Adrenal gland (tissue), 12 donors: ENCODE measurements around the gene WDR1. TPM values are rescaled to one million over a fixed set of nuclear protein-coding genes. Genes with fewer than 3 reads are reported as not detected.

ENCODE experiments used
- DNase-seq, 7 donors: peaks; one replicate each; pipeline ENCODE4 v3.0.0-alpha.2; 2019 to 2020
- H3K27ac ChIP-seq, 5 donors: fragments of 200-600 bp; sonication (generic) in 4 of 5; 1 replicate in 3 of 5; 2 replicates in 2 of 5; pipeline versions ENCODE4 v1.5.1 to v1.8.0; 2016 to 2020; ENCODE audit warnings: mild to moderate bottlenecking in 1 of 5
- H3K27me3 ChIP-seq: fragments of 200-600 bp; 2 replicates; pipeline ENCODE4 v1.8.0; 2021
- H3K36me3 ChIP-seq, 2 donors: fragments of 200-600 bp; replicated peaks in 1 of 2; 1 replicate in 1 of 2; 2 replicates in 1 of 2; pipeline versions ENCODE4 v1.5.1 to v1.8.0; 2018 to 2022
- H3K4me1 ChIP-seq, 2 donors: fragments of 200-600 bp; replicated peaks in 1 of 2; 1 replicate in 1 of 2; 2 replicates in 1 of 2; pipeline versions ENCODE4 v1.5.1 to v1.8.0; 2018 to 2021
- H3K4me3 ChIP-seq, 4 donors: fragments of 200-600 bp; sonication (generic) in 3 of 4; one replicate each; pipeline ENCODE4 v1.5.1; 2016 to 2018
- H3K9me3 ChIP-seq, 3 donors: fragments of 200-600 bp; sonication (generic) in 1 of 3; replicated peaks in 1 of 3; 1 replicate in 2 of 3; 2 replicates in 1 of 3; pipeline versions ENCODE4 v1.5.1 to v1.8.0; 2016 to 2021
- CTCF ChIP-seq, 6 experiments: fragments of 450-650 bp in 4 of 6; fragments of 200-600 bp in 2 of 6; sonication (generic) in 1 of 6; IDR thresholded peaks; 1 replicate in 5 of 6; 2 replicates in 1 of 6; pipeline versions ENCODE4 v1.5.1 to v1.8.0; 2016 to 2021; ENCODE audit warnings: antibody characterized with exemption in 6 of 6, mild to moderate bottlenecking in 2 of 6, moderate library complexity in 1 of 6
- POLR2A ChIP-seq, 2 donors: fragments of 450-650 bp; IDR thresholded peaks; one replicate each; pipeline ENCODE4 v1.6.1; 2017; ENCODE audit warnings: antibody characterized with exemption in 2 of 2, mild to moderate bottlenecking in 2 of 2, moderate library complexity in 1 of 2
- WGBS, 4 donors: extraction: QIAGEN DNeasy Blood & Tissue Kit in 2 of 4; methylation state at CpG; one replicate each; pipeline versions ENCODE4 v1.1.5 to v1.1.7; 2013 to 2017; 5-methylcytosine and 5-hydroxymethylcytosine counted together
- intact Hi-C, 2 donors: fragments of 100-400 bp; cut with DNase I; formaldehyde crosslinking; loops; one replicate each; pipeline versions ENCODE4 v1.14.1 to v1.15.0; 2022 to 2023
- polyA plus RNA-seq, 3 donors: library from polyadenylated mRNA; stranded (reverse); fragments of 200-250 nt in 2 of 3; fragments of 350-450 nt in 1 of 3; fragmentation: Illumina TruSeq in 1 of 3; extraction: RNeasy Lipid Tissue Mini Kit (QIAGEN cat#74804) in 1 of 3; gene quantifications; one replicate each; pipeline ENCODE4 v1.2.3, GENCODE V29; 2013 to 2014
- total RNA-seq, 9 donors: library from RNA; depleted of rRNA in 4 of 9; stranded (reverse); fragments of >200 nt in 4 of 9; fragments of 120-200 nt in 1 of 9; fragmentation: NEBNext Ultra II Directional in 1 of 9; extraction: Animal tissue kit (Norgen Biotek cat#: 25700) in 1 of 9; gene quantifications; one replicate each; pipeline versions ENCODE4 v1.1.0 to v1.2.4, GENCODE V29; 2013 to 2023
- donor health status: healthy with polysubstance abuse.
- donor health status: Bipolar disorder and iron deficiency.
- donor health status: DM: yes; HTN: yes; CAD: no.
- donor health status: DM: no; HTN: no; CAD: no.
- donor health status: DM: no; HTN: no; CAD: no.
- donor health status: DM: yes; HTN: yes; CAD: no.

Gene WDR1
- total and polyA plus RNA-seq, 12 donors: 66.5 to 228 (median 143) TPM

DNA sequence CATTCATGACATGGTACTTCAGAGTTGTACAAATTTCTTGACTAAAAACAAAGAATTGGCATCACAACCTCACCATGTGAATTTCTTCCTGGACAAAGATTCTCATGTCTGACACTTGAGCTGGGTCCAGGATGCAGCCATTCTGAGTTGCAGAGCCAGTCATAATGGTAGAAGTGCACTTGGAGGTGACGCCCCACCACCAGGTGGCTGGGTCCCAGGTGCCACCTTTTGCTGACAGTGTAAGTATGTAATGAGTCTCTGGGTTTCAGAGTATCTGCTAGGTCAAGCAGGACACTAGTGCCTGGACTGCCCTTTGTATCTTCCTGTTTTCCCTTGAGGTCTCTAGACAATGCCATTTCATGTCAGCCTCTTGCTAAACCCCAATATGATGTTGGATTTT is 36.6 kb upstream of the WDR1 start:
- WGBS, 4 donors: 84 to 96% (median 91%) methylated on average over 1 of the region's 1 CpG; no CpG with 5 or more reads in 1 of the 4 donors
- no peaks in the 10 kb centered on the region for H3K9me3 ChIP-seq
- no peaks in the 10 kb centered on the region for H3K27me3 ChIP-seq
- no peak overlapping the region for H3K27ac ChIP-seq
- H3K36me3 ChIP-seq: no peaks in the 10 kb centered on the region
- no peak for TF ChIP-seq CTCF (IDR thresholded peaks at IDR 0.05)
- no peak for TF ChIP-seq POLR2A (IDR thresholded peaks at IDR 0.05)
- intact Hi-C loops: loop anchor here in 1 of 2 donors (10.0 kb wide), 1 partner anchor 252 kb away; no protein-coding TSS in a partner anchor
- H3K4me1 ChIP-seq: no peaks in the 10 kb centered on the region
- DNase-seq: no peak
- H3K4me3 ChIP-seq: no peak overlapping the region

GRCh38 chr4:10151182-10151581 is 34.6 kb upstream of the WDR1 start:
- no peak for TF ChIP-seq POLR2A (IDR thresholded peaks at IDR 0.05)
- no peak for TF ChIP-seq CTCF (IDR thresholded peaks at IDR 0.05)
- WGBS, 4 donors: 80 to 95% (median 91%) methylated on average over 4 to 5 of the region's 5 CpGs

DNA sequence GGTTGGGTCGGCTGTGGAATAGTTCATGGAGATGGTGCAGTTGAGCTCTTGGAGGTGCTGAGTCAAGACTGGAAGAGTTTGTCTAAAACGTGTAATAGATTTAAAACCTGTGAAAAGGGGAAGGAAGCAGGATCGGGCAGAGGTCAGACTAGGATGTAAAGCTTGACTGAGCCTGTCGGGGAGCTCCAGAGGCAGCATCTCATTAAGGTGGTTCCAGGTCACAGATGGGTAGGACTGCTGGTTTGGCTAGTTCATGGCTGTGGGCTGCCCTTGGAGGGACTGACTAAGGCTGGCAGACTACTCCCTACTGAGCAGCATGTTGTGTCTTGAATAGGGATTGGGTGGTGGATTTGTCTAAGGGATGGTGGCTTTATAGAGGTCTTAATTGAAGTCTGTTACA is 28.4 kb upstream of the WDR1 start:
- TF ChIP-seq POLR2A (IDR thresholded peaks at IDR 0.05) (no peak), CTCF (IDR thresholded peaks at IDR 0.05) (no peak)
- WGBS, 4 donors: 47 to 68% (median 60%) methylated on average over 4 of the region's 4 CpGs
- intact Hi-C loops: no loop called here
- Histone ChIP-seq H3K9me3 (no peaks in the 10 kb centered on the region), H3K27ac (no peak overlapping the region), H3K36me3 (no peaks in the 10 kb centered on the region), H3K4me3 (no peak overlapping the region), H3K4me1 (no peaks in the 10 kb centered on the region), H3K27me3 (no peaks in the 10 kb centered on the region)
- DNase-seq: no peak

More at GRCh38 chr4:10151182-10151581, 34.6 kb upstream of the WDR1 start:
- Histone ChIP-seq H3K27me3 (no peaks in the 10 kb centered on the region), H3K36me3 (no peaks in the 10 kb centered on the region), H3K4me1 (no peaks in the 10 kb centered on the region), H3K9me3 (no peaks in the 10 kb centered on the region), H3K27ac (no peak overlapping the region), H3K4me3 (no peak overlapping the region)
- DNase-seq: no peak
- intact Hi-C loops: loop anchor here in 1 of 2 donors (10.0 kb wide), 1 partner anchor 254 kb away; no protein-coding TSS in a partner anchor

- H3K36me3 ChIP-seq: no peaks in the 10 kb centered on the region
- intact Hi-C loops: no loop called here
- TF ChIP-seq POLR2A (IDR thresholded peaks at IDR 0.05) (no peak), CTCF (IDR thresholded peaks at IDR 0.05) (no peak)
These were observed 27.9 kb upstream of the WDR1 start for GRCh38 chr4:10144479-10144878.

More at GRCh38 chr4:10144479-10144878, 27.9 kb upstream of the WDR1 start:
- DNase-seq: no peak
- Histone ChIP-seq H3K4me1 (no peaks in the 10 kb centered on the region), H3K4me3 (no peak overlapping the region), H3K27ac (no peak overlapping the region), H3K9me3 (no peaks in the 10 kb centered on the region), H3K27me3 (no peaks in the 10 kb centered on the region)
